Measurements from ENCODE around the gene FAM234A.
"Not testable (repeated sequence)": the region's sequence is repeated elsewhere in the genome, so short reads cannot be mapped to it uniquely, and the experiment has no call there.

FAM234A gene

GRCh38 chr16:234468-235305 is at the start of gene FAM234A:
Gene FAM234A, plus strand, starts transcription at chr16:234821. Its CDS starts 19,593 bp downstream, at chr16:254414.
- peak; percentile 86 to 89 for DNase-seq (ENCODE audit: low read depth in 1 of 2, low spot score in 1 of 2)

- no peak for DNase-seq (ENCODE audit: low read depth in 1 of 2, low spot score in 1 of 2)
Measured at GRCh38 chr16:185213-185612, 49.4 kb upstream of the FAM234A start.

GRCh38 chr16:185691-186090 is 48.9 kb upstream of the FAM234A start:
- DNase-seq (ENCODE audit: low read depth in 1 of 2, low spot score in 1 of 2), result no peak

- no peak for DNase-seq (ENCODE audit: low read depth in 1 of 2, low spot score in 1 of 2)
Measured at GRCh38 chr16:187330-187729, 47.3 kb upstream of the FAM234A start.

GRCh38 chr16:188674-189073 is 45.9 kb upstream of the FAM234A start:
- no peak for DNase-seq (ENCODE audit: low read depth in 1 of 2, low spot score in 1 of 2)

GRCh38 chr16:189604-190186 is 44.9 kb upstream of the FAM234A start:
- no peak for DNase-seq (ENCODE audit: low read depth in 1 of 2, low spot score in 1 of 2)

GRCh38 chr16:191831-192230 is 42.8 kb upstream of the FAM234A start:
- no peak for DNase-seq (ENCODE audit: low read depth in 1 of 2, low spot score in 1 of 2)

- DNase-seq (ENCODE audit: low read depth in 1 of 2, low spot score in 1 of 2), result no peak
Measured at GRCh38 chr16:192686-193085, 41.9 kb upstream of the FAM234A start.

- no peak for DNase-seq (ENCODE audit: low read depth in 1 of 2, low spot score in 1 of 2)
Measured at GRCh38 chr16:193441-193840, 41.2 kb upstream of the FAM234A start.

- DNase-seq (ENCODE audit: low read depth in 1 of 2, low spot score in 1 of 2), result no peak
Measured at GRCh38 chr16:194516-194915, 40.1 kb upstream of the FAM234A start.

- no peak for DNase-seq (ENCODE audit: low read depth in 1 of 2, low spot score in 1 of 2)
Measured at GRCh38 chr16:200388-200787, 34.2 kb upstream of the FAM234A start.

GRCh38 chr16:203246-203645 is 31.4 kb upstream of the FAM234A start:
- no peak for DNase-seq (ENCODE audit: low read depth in 1 of 2, low spot score in 1 of 2)

GRCh38 chr16:204046-204445 is 30.6 kb upstream of the FAM234A start:
- not testable (repeated sequence) for DNase-seq (ENCODE audit: low read depth in 1 of 2, low spot score in 1 of 2)

GRCh38 chr16:209359-209758 is 25.3 kb upstream of the FAM234A start:
- DNase-seq (ENCODE audit: low read depth in 1 of 2, low spot score in 1 of 2), result not testable (repeated sequence)

- not testable (repeated sequence) for DNase-seq (ENCODE audit: low read depth in 1 of 2, low spot score in 1 of 2)
Measured at GRCh38 chr16:211631-212180, 22.9 kb upstream of the FAM234A start.

GRCh38 chr16:212999-213398 is 21.6 kb upstream of the FAM234A start:
- no peak for DNase-seq (ENCODE audit: low read depth in 1 of 2, low spot score in 1 of 2)

- no peak for DNase-seq (ENCODE audit: low read depth in 1 of 2, low spot score in 1 of 2)
Measured at GRCh38 chr16:220021-220420, 14.6 kb upstream of the FAM234A start.

GRCh38 chr16:228151-228851 is 6.3 kb upstream of the FAM234A start:
- no peak for DNase-seq (ENCODE audit: low read depth in 1 of 2, low spot score in 1 of 2)

GRCh38 chr16:228852-229730 is 5.5 kb upstream of the FAM234A start, which contains the start of gene LUC7L:
Gene LUC7L, minus strand, starts transcription at chr16:229449. Its CDS starts 110 bp downstream, at chr16:229339.
- DNase-seq (ENCODE audit: low read depth in 1 of 2, low spot score in 1 of 2), result peak; percentile 76 to 80

- no peak for DNase-seq (ENCODE audit: low read depth in 1 of 2, low spot score in 1 of 2)
Measured at GRCh38 chr16:229731-230281, 4.8 kb upstream of the FAM234A start.

Data from activated CD4-positive, alpha-beta T cell treated with anti-CD3 and anti-CD28 coated beads, Interleukin-2, amount 50 U/mL, for 24 hours (primary cell).